NCI-H446 (cell line): Measurements from ENCODE around the gene RAPGEF4.
A peak's percentile ranks its signal among the peaks of the same experiment; 100 is the strongest.
"Not testable (repeated sequence)": the region's sequence is repeated elsewhere in the genome, so short reads cannot be mapped to it uniquely, and the experiment has no call there.

Source experiments
- DNase-seq, 2 experiments: peaks; one replicate each; lab custom pipeline; 2025; lab: John Stamatoyannopoulos, UW

The RAPGEF4 gene

DNA sequence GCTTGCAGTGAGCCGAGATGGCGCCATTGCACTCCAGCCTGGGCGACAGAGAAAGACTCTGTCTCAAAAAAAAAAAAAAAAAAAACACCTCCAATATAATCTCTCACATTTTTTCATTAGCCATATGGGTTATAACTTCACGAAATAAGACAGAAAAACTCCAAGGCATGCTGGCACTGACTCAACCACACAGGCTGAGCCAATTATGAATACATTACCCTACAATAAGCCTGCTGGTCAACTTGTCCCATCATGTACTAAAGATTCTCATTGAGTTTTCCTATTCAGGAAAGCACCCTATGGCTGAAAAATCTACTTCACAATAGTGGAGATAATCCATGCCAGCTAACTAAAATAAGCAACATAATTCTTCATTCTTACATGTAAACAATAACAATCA, 327.2 kb downstream of the RAPGEF4 start:
- DNase-seq = peak; percentile 75 to 86

DNA sequence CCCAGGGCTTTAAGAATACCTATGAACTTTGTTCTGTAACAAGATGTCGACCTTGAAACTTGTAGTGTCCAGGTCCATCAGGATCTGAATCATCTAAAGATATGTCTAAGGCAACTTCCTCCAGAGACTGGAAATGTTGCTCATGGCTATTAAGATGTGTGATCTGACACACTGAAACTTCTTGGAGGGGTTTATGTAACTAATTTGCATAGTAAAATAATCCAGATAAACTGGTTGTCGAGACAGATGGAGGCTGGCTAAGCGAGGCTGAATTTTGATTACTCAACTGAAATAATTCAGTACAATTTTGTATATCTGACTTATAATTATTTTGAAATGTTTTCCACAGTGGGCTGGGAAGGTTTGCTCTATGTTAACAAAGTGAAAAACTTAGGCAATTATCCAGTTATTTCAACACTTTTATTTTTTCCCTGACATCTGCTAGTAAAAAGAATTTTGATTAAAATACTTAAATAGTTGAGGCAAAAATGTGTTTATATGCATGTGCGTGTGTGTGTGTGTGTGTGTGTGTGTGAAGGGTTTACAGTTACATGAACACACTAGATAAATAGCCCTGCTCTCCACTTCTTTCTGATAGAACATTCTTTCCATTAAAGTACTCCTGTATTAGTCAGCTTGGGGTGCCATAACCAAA, 328.6 kb downstream of the RAPGEF4 start:
- no peak for DNase-seq

DNA sequence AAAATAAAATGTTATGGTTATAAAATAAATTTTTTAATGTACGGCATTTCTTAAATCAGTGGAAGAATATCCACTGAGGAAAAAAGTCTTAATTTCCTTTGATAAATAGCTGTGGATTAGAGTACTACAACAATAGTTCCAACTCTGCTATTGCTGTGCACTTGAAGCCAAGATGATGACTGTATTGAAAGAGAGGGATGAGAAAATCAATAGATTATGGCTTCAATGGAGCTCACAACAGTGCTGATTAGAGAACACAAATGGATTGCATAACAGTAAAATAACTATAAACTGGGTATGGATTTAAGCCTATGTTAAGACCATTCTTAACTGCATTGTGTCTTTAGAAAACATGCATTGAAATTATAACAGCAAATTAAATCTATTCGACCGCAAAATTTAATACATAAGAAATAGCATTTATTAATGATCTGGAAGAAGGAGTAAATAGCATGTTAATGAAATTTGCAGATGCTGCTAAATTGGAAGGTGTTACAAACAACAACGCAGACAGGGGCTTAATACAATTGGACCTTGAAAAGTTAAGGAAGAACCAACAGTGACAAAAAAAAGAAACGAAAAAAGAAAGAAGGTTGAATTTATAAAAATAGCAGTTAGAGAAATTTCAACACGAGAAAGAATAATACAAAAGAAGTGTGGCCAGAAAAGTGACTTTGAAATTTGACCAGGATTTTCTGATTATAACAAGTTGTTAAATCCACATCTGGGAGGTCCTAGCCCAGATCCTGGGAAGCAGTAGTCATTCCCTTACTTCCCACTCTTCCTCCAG, 331.4 kb downstream of the RAPGEF4 start:
- DNase-seq = no peak

DNA sequence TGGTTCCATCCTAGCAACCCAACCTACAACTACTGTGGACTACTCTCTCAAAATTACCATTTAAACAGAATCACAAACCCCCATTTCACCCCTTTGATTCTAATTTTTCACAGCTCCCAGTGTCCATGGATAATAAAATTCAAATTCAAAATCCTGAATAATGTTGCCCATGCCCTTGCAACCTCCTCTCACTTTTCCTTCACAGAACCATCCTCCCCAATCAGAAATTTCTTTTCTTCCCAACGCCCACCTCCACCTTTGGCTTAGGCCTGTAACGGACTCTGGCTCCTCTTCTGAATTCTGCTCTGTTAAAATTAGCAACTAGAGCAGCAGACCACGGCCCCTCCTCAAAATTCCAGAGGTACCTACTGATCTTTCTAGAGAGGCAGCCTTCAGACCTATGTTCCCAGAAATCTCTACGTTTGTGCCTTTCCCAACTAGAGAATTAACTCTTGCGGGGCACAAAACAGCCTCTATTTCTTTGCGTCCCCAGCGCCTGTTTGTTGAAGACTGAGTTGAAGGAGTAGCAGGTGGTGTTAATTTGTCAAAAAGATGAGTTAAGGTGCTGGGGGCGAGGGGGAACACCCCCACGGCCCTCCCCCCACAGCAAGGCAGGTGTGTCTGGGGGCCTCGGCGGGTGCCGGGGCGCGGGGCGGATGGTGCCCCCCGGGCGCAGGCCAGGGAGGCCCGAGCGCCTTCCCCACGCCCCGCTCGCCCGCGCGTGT, 339.6 kb downstream of the RAPGEF4 start:
- DNase-seq = no peak

DNA sequence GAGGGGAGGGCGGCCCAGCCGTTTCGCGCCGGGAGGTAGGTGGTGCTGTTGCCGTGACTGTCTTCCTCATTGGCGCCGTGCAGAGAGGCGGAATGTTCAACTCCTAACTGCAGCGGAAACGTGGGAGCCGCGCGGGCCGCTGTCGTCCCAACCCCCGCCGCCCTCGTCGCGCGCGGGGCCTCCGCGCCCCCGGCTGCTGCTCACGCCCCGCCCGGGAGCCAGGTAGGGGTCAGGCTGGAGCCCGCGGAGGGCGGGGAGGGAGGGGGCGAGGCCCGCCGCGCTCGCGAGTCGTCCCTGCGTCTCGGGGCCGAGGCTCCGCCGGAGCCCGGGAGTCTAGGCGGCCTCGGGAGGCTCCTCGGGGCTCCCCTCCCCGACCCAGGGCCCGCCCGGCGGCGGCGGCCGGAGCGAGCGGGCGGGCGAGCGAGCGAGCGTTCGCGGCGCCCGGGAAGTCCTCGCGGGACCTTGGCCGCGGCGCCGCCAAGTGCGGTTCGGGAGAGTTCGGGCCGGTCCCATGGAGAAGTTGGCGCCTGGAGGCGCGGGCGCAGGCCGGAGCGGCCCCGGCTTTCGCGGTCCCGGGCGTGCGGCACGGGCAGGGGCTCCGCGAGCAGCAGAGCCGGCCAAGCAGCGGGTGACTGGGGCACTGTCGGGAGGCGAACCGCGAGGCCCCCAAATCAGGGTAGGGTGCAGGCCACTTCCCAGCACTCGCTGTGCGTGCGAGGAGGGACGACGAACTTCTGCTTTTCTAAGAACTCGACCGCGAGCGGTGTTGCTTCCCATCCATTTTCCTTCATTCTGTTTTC, 340.3 kb downstream of the RAPGEF4 start, which contains the start of gene MAP3K20:
Gene MAP3K20 (plus strand): TSS at position 66 of the 800 bp plus-strand sequence. CDS start 15,186 bp downstream, outside the sequence.
- DNase-seq = peak; percentile 41 to 73

DNA sequence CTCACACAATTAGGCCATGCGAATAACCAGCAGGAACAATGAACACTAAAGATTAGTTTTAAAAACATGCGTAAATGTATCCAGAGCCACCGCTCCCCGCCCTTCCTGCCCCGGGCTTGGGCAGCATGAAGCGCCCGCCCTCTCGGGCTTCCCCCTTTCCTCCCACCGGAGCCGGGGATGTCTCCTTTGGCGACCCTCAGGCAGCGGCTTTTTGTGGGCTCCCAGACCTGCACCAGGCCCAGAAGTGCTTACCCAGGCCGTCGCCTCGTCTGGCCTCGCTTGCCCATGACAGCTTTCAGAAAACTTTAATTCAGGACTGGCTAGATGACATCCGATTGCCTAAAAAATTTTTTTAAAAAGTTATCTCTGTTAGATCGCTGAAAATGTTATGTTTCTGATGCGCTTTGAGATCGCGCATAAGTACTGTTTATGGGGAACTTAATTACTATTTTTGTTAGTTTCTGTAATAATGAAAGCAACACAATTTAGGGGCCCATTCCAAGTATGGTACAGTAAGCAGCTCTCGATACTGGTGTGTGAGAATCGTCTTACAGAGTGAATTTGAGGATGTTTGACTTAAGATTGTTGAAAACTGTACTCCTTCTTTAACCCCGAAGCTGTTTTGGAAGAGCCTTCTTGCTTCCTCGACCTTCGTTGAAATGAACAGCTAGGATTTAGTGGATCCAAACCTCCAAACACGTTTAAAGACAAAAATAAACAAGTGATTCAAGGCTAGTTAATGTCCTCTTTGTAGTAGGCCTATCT, 341.1 kb downstream of the RAPGEF4 start:
- DNase-seq = peak; percentile 22 to 28

DNA sequence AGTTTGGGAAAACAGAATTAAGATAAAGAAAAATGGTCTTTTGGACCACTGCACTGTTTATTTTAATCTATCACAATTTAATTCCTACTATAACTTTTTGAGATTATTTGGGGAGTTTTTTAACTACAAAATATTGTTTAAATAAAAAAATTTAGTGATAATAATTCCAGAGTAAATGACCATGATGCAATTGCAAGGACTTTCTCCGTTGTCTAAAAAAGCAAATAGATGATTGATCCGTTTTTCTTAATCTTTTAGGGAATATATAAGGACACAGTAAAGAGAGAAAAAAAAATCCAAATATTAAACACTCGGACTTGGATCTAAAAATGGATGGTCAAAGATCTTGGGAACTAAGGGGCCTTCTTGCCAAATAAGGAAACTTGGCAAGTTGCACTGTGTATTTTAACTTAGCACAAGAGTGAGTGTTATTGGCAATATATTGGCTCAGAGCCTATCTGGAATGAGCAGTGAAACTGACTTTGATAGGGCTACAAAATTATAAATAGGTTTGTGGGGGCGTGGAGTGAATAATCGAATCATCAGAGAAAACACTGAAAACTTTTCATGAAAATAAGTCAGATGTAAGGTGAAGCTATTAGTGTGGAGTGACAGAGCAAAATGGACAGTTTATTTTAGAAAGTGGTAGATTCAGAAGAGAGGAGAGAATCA, 342.0 kb downstream of the RAPGEF4 start:
- peak; percentile 33 to 50 for DNase-seq

DNA sequence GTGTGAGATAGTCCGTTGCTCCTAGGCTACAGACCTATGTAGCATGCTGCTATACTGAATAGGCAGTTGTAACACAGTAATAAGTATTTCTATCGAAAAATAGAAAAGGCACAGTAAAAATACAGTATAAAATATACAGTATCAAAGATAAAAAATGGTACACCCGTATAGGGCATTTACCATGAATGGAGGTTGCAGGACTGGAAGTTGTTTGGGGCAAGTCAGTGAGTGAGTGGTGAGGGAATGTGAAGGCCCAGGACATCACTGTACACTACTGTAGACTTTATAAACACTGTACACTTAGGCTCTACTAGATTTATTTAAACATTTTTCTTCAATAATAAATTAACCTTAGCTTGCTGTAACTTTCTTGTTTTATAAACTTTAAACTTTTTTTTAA, 343.5 kb downstream of the RAPGEF4 start:
- DNase-seq = no peak

DNA sequence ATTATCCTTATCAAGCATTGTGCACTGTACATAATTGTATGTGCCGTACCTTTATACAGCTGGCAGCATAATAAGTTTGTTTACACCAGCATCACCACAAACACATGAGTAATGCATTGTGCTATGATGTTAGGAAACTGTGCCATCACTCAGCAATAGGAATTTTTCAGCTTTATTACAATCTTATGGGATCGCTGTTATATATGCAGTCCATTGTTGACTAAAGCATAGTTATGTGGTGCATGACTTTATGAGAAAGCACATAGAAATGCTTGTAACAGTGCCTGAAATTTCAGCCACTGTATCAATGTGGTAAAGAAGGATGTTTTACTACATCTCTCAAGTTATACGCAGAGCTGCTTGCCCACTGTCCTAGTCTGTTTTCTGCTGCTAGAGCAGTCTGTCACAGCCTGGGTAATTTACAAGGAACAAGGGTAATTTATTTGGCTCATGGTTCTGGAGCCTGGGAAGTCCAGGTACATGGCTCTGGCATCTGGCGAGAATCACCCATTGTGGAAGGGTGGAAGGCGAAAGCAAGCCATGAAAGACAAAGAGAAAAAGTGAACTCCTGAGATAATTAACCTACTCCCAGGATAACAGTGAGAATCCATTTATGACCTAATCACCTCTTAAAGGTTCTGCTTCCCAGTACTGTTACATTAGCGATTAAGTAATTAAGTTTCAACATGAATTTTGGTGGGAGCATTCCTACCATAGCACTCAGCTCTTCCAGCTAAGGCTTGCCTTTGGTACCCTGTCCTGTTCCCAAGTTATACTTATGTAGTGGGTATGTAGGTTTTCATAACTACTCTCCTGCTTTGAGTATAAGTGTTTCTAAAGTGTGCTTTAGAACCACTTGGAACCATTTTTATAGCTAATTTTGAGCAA, 344.6 kb downstream of the RAPGEF4 start:
- no peak for DNase-seq

DNA sequence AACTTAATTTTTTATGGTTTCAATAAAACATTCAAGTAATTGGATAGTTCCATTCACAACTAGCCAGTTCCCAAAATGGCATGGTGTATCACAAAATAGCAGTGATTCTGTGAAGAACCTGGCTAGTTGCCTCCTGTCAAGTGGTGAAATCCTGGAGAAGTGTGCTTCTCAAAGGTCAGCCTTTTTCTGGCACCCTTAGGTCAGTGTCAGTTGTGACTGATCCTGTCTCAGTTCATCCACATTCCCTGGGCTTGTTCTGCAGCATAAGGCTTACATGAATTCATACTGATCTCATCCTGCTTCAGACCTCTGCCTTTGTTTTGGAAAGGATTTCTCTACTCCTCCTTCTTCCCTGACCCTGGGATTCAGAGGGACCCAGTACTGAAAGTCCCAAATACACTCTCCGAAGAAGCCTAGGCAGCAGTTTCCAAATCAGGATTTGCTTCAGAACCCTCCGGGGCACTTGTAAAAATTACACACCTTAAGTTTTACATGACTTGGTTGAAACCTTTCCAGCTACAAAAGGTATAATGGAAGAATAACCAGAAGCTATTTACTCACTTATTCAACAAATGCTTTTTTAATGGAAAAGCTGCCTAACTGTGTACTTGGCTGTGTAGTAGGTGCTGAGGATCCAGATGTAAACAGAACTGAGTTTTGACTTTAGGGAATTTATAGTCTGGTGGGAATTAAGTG, 351.0 kb downstream of the RAPGEF4 start:
- no peak for DNase-seq

DNA sequence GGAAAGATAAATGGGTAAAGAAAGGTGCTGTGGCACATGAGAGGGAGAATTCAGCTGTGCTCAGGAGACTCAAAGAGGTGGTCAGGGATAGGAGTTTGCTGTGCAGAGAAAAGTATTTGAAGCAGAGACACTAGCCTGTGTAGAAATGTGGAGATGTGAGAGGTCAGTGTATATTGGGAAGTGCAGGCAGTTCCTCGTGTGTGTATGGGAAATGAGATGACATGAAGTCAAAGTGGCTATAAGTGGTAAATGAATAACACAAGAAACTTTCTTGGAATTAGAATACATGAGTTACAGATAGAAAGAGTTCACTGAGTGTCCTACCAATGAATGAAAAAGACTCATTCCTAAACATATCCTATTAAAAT, 351.6 kb downstream of the RAPGEF4 start:
- DNase-seq = no peak

DNA sequence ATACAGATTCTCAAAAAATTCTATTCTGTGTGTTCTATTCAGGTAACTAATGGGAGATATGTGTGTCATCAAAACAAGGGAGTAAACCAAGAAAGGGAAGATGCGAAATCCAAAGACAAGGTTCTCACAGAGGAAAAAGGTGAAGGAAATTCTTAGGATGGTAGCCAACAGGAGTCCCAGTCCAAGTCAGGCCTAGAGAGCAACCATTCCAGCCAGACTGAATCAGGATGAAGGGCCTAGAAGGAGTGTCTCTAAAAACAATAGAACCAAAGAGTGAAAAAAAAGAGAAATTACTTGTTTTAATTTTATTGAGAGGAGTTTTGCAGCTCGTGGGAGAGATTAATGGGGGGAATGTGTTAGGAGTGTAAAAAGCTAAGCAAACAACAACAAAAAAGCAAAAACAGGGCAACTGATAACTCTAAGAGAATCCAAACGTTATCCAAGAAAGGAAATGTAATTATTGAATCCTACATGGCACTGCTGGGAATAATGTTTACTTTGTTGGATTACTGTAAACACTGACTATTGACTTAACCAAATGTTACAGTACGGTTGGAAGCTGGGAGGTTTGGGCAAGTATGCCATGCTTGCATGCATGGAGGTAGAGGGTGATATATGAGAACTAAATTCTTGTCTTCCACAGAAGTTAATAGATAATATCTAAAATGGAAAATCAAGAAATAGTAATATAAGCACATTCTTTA, 352.3 kb downstream of the RAPGEF4 start:
- no peak for DNase-seq

DNA sequence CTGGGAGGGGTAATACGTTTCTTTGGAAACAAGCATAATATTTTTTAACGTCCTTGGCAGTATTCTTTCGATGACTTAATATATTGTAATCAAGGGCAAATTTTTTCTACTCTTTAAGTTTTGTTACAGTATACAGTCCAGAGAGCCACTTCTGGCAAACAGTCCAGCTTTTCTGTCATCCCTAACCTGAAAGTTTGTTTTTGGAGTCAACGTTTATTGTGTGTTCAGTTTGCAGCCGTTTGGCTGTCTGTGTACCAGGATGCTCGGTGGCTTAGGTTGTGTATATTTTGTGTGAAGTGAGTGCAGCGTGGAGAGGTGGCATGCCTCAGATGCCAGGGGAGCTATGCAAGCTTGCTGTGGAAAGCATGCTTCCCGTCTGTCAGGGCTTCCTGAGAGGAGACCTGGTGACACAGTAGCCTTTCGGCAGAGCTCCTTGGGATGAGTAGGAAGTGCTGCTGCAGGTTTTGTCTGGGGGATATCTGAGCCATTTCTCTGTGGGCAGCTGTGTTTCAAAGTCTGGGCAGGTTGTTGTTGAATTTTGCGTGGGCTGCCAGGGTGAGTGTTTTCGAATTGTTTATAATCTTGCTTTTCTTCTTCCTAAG, 354.7 kb downstream of the RAPGEF4 start:
- DNase-seq = no peak

DNA sequence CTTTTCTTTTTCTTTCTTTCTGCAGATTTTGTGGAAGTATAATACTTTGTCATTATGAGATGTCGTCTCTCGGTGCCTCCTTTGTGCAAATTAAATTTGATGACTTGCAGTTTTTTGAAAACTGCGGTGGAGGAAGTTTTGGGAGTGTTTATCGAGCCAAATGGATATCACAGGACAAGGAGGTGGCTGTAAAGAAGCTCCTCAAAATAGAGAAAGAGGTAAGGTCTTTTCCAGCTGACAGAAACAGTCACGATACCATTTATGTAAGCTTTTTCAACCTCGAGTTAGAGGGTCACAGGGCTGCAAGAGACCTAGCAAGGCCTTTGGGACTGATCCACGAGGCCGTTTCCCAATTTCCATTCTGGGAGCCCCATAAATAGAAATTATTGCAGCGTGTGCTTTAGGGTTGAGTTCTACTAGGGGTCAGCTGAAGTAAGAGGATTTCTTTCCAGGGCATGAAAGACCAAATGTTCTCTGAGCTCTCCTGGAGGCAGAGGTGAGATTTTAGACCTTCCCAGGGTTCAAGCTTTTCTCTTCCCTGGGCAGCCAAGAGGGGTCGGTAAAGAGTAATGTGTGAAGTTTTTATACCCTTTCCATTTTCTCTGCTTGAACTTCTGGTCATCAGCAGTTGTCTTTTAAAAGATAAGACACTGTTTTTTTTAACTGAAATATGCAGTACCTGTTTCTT, 355.5 kb downstream of the RAPGEF4 start:
- no peak for DNase-seq

DNA sequence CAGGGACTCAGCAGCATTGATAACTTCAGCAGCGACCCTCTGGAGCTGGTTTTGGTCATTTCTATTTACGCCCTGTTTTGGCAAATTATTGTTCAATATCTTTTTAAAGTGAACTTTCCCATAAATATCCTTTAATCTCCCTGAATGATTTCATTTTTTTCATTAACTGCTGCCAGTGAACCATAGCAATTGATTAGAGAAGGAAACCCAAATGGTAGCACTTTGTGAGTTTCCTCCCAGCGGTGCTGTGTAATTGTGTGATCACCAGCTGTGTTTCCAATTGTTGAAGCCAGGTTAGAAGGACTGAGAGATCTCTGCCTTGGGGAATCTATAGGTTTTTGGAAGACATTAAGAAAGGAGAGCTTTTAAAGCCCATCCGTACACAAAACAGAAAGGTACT, 356.3 kb downstream of the RAPGEF4 start:
- DNase-seq = no peak

DNA sequence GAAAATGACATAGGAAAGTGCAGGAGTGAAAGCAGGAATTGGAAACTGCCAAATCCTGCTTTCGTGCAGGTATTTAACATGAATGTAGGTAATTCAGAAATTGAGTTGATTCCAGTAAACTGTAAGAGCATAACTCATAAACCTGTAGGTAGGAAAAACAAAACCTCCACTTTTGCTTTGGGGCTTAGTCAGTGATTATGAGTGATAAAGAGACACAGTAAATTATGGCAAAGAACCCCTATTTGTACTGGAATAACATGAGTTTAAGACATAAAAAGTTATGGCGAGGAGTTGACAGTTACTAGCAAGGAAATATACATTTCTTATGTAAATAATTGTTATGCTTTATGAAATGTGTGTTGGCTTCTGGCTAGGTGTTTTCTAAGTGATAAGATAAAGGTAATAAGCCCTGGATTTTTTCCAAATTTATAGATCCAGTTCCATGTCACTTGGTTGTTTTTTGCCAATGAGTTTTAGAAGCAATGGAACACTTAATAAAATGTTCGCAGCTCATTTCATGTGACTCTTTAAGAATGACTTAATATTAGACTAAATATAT, 357.3 kb downstream of the RAPGEF4 start:
- DNase-seq = no peak

DNA sequence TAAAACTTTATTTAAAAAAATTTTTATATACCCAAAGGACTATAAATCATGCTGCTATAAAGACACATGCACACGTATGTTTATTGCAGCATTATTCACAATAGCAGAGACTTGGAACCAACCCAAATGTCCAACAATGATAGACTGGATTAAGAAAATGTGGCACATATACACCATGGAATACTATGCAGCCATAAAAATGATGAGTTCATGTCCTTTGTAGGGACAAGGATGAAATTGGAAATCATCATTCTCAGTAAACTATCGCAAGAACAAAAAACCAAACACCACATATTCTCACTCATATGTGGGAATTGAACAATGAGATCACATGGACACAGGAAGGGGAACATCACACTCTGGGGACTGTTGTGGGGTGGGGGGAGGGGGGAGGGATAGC, 358.0 kb downstream of the RAPGEF4 start:
- DNase-seq = not testable (repeated sequence)
